Stomach smooth muscle (tissue), 2 donors: ENCODE data around the gene GLRX3.

Experiments used
- H3K27ac ChIP-seq: one replicate; pipeline ENCODE4 v1.7.0; 2013; ENCODE audit warnings: mild to moderate bottlenecking, low read length, inconsistent platforms
- H3K27me3 ChIP-seq, 2 donors: one replicate each; pipeline ENCODE4 v1.7.0; 2013; ENCODE audit warnings: low read length in 2 of 2; ENCODE audit not compliant: insufficient read depth in 2 of 2, control insufficient read depth in 1 of 2
- H3K36me3 ChIP-seq, 2 donors: one replicate each; pipeline ENCODE4 v1.7.0; 2013; ENCODE audit warnings: low read length in 2 of 2; ENCODE audit not compliant: control insufficient read depth in 2 of 2, insufficient read depth in 2 of 2
- H3K4me1 ChIP-seq: one replicate; pipeline ENCODE4 v1.7.0; 2013; ENCODE audit warnings: low read length; ENCODE audit not compliant: control insufficient read depth, insufficient read depth
- H3K4me3 ChIP-seq, 2 donors: one replicate each; pipeline ENCODE4 v1.7.0; 2013; ENCODE audit warnings: low read length in 2 of 2
- H3K9ac ChIP-seq, 2 donors: one replicate each; pipeline ENCODE4 v1.7.0; 2013; ENCODE audit warnings: low read length in 2 of 2, mild to moderate bottlenecking in 1 of 2
- H3K9me3 ChIP-seq, 2 donors: one replicate each; pipeline ENCODE4 v1.7.0; 2013; ENCODE audit warnings: low read length in 2 of 2; ENCODE audit not compliant: control insufficient read depth in 2 of 2
- donor health status: healthy.
- donor health status: Pancreatic carcinoma.

GLRX3 gene

GRCh38 chr10:130169136-130169859 lies 33.1 kb downstream of the GLRX3 start:
- H3K9ac ChIP-seq: no peak overlapping the region

GRCh38 chr10:130171196-130171595 lies 35.0 kb downstream of the GLRX3 start:
- no peaks in the 10 kb centered on the region for H3K9me3 ChIP-seq
- H3K4me3 ChIP-seq: no peak overlapping the region
- peaks cover 10% of the 10 kb centered on the region for H3K4me1 ChIP-seq
- peaks cover 7 to 33% of the 10 kb centered on the region in 2 donors for H3K36me3 ChIP-seq
- H3K9ac ChIP-seq: no peak overlapping the region
- H3K27me3 ChIP-seq: no peaks in the 10 kb centered on the region
- H3K27ac ChIP-seq: no peak overlapping the region

More at GRCh38 chr10:130169136-130169859, 33.1 kb downstream of the GLRX3 start:
- H3K4me1 ChIP-seq: peaks cover 5% of the 10 kb centered on the region
- no peaks in the 10 kb centered on the region for H3K27me3 ChIP-seq
- no peaks in the 10 kb centered on the region for H3K9me3 ChIP-seq
- peaks cover 11 to 26% of the 10 kb centered on the region in 2 donors for H3K36me3 ChIP-seq
- H3K4me3 ChIP-seq: no peak overlapping the region
- no peak overlapping the region for H3K27ac ChIP-seq

GRCh38 chr10:130174328-130174727 lies 38.1 kb downstream of the GLRX3 start:
- Histone ChIP-seq H3K36me3 (peaks cover 10 to 20% of the 10 kb centered on the region in 2 donors), H3K27me3 (no peaks in the 10 kb centered on the region), H3K4me1 (peaks cover 18% of the 10 kb centered on the region), H3K9me3 (no peaks in the 10 kb centered on the region), H3K4me3 (no peak overlapping the region), H3K9ac (no peak overlapping the region), H3K27ac (no peak overlapping the region)

- no peaks in the 10 kb centered on the region for H3K27me3 ChIP-seq
- no peaks in the 10 kb centered on the region for H3K9me3 ChIP-seq
- peaks cover 21% of the 10 kb centered on the region for H3K4me1 ChIP-seq
- no peak overlapping the region for H3K9ac ChIP-seq
- no peak overlapping the region for H3K27ac ChIP-seq
- H3K36me3 ChIP-seq: peaks cover 13 to 21% of the 10 kb centered on the region in 2 donors
- no peak overlapping the region for H3K4me3 ChIP-seq
These were observed 38.9 kb downstream of the GLRX3 start for GRCh38 chr10:130175074-130175473.

GRCh38 chr10:130177250-130177649 lies 41.1 kb downstream of the GLRX3 start:
- peaks cover 15 to 27% of the 10 kb centered on the region in 2 donors for H3K36me3 ChIP-seq
- H3K4me3 ChIP-seq: no peak overlapping the region
- H3K9me3 ChIP-seq: no peaks in the 10 kb centered on the region
- H3K27ac ChIP-seq: no peak overlapping the region
- H3K4me1 ChIP-seq: peaks cover 21% of the 10 kb centered on the region
- no peaks in the 10 kb centered on the region for H3K27me3 ChIP-seq
- H3K9ac ChIP-seq: peak overlapping the region in 1 of 2 donors; percentile 2

GRCh38 chr10:130179640-130180039 lies 43.4 kb downstream of the GLRX3 start:
- H3K27me3 ChIP-seq: no peaks in the 10 kb centered on the region
- peaks cover 13% of the 10 kb centered on the region for H3K4me1 ChIP-seq
- H3K4me3 ChIP-seq: no peak overlapping the region
- no peak overlapping the region for H3K9ac ChIP-seq
- H3K36me3 ChIP-seq: peaks cover 27 to 36% of the 10 kb centered on the region in 2 donors
- no peaks in the 10 kb centered on the region for H3K9me3 ChIP-seq
- no peak overlapping the region for H3K27ac ChIP-seq

GRCh38 chr10:130180416-130180815 lies 44.2 kb downstream of the GLRX3 start:
- Histone ChIP-seq H3K4me1 (peaks cover 10% of the 10 kb centered on the region), H3K27me3 (no peaks in the 10 kb centered on the region), H3K4me3 (no peak overlapping the region), H3K27ac (no peak overlapping the region), H3K36me3 (peaks cover 34 to 38% of the 10 kb centered on the region in 2 donors), H3K9ac (no peak overlapping the region), H3K9me3 (no peaks in the 10 kb centered on the region)

GRCh38 chr10:130181858-130182257 lies 45.7 kb downstream of the GLRX3 start:
- Histone ChIP-seq H3K4me3 (no peak overlapping the region), H3K4me1 (peaks cover 10% of the 10 kb centered on the region), H3K9ac (no peak overlapping the region), H3K27ac (no peak overlapping the region), H3K36me3 (peaks cover 39% of the 10 kb centered on the region in 2 donors), H3K27me3 (no peaks in the 10 kb centered on the region), H3K9me3 (no peaks in the 10 kb centered on the region)

GRCh38 chr10:130185591-130185990 lies 49.4 kb downstream of the GLRX3 start:
- Histone ChIP-seq H3K9ac (no peak overlapping the region), H3K36me3 (peaks cover 28 to 33% of the 10 kb centered on the region in 2 donors), H3K4me1 (peaks cover 8% of the 10 kb centered on the region)

GRCh38 chr10:130188195-130189175 lies 52.3 kb downstream of the GLRX3 start:
- Histone ChIP-seq H3K27me3 (peaks cover 5 to 7% of the 10 kb centered on the region in 2 donors), H3K9me3 (no peaks in the 10 kb centered on the region), H3K36me3 (peaks cover 22 to 23% of the 10 kb centered on the region in 2 donors), H3K9ac (no peak overlapping the region), H3K4me1 (peaks cover 12% of the 10 kb centered on the region), H3K27ac (no peak overlapping the region), H3K4me3 (no peak overlapping the region)

More at GRCh38 chr10:130185591-130185990, 49.4 kb downstream of the GLRX3 start:
- H3K27me3 ChIP-seq: no peaks in the 10 kb centered on the region
- no peak overlapping the region for H3K4me3 ChIP-seq
- no peak overlapping the region for H3K27ac ChIP-seq
- no peaks in the 10 kb centered on the region for H3K9me3 ChIP-seq
